Caco-2 (cell line): ENCODE data around the gene COL11A2. TPM values are rescaled to one million over a fixed set of nuclear protein-coding genes. Genes with fewer than 3 reads are reported as not detected.

Experiments used
- BruUV-seq: library from RNA; stranded (reverse); fragments of 400-500 nt; replicated peaks from 2 replicates; lab custom pipeline; 2021; lab: Mats Ljungman, UMichigan
- CTCF ChIA-PET: fragments of 300-600 bp; sonication (Branson Sonifier 250); formaldehyde crosslinking; loops from one replicate; lab custom pipeline; 2022; ENCODE audit warnings: antibody characterized with exemption; lab: Charles Lee
- POLR2A ChIA-PET: fragments of 300-600 bp; sonication (Branson Sonifier 250); formaldehyde crosslinking; loops from one replicate; lab custom pipeline; 2022; ENCODE audit warnings: antibody characterized with exemption; lab: Charles Lee
- DNase-seq, 2 experiments: peaks; one replicate each; pipeline versions ENCODE4 v3.0.0 to v3.0.0-alpha.2; 2020 to 2022
- H3K27me3 ChIP-seq: replicated peaks from 2 replicates; pipeline ENCODE4 v1.6.0; 2011; ENCODE audit warnings: low read length; ENCODE audit not compliant: control insufficient read depth, insufficient read depth
- H3K36me3 ChIP-seq: 2 replicates; pipeline ENCODE4 v1.5.1; 2011; ENCODE audit warnings: low read length; ENCODE audit not compliant: control insufficient read depth, insufficient read depth
- H3K4me1 ChIP-seq: fragments of 250-450 bp; sonication (Bioruptor Pico); 2 replicates; pipeline ENCODE4 v1.5.1; 2020; ENCODE audit warnings: mild to moderate bottlenecking
- H3K4me3 ChIP-seq: 2 replicates; pipeline ENCODE4 v1.5.1; 2011; ENCODE audit warnings: low read depth, mild to moderate bottlenecking, control low read depth, low read length
- H3K9me3 ChIP-seq: fragments of 250-450 bp; sonication (Bioruptor Pico); 2 replicates; pipeline ENCODE4 v1.5.1; 2020; ENCODE audit warnings: mild to moderate bottlenecking, moderate library complexity
- H3K27ac Mint-ChIP-seq: one replicate; pipeline ENCODE4 v1.8.0; 2022; ENCODE audit warnings: mixed read lengths; ENCODE audit not compliant: unreplicated experiment
- H3K27me3 Mint-ChIP-seq: one replicate; pipeline ENCODE4 v1.8.0; 2022; ENCODE audit warnings: mixed read lengths; ENCODE audit not compliant: insufficient read depth, unreplicated experiment
- H3K36me3 Mint-ChIP-seq: one replicate; pipeline ENCODE4 v1.8.0; 2022; ENCODE audit warnings: mild to moderate bottlenecking, mixed read lengths; ENCODE audit not compliant: insufficient read depth, unreplicated experiment
- H3K4me1 Mint-ChIP-seq: one replicate; pipeline ENCODE4 v1.8.0; 2022; ENCODE audit warnings: low read depth, mixed read lengths; ENCODE audit not compliant: unreplicated experiment
- H3K4me3 Mint-ChIP-seq: one replicate; pipeline ENCODE4 v1.8.0; 2022; ENCODE audit warnings: mild to moderate bottlenecking, moderate library complexity, mixed read lengths; ENCODE audit not compliant: unreplicated experiment
- H3K9me3 Mint-ChIP-seq: one replicate; pipeline ENCODE4 v1.8.0; 2022; ENCODE audit warnings: mixed read lengths; ENCODE audit not compliant: unreplicated experiment
- CTCF ChIP-seq, 2 experiments: fragments of 200-600 bp in 1 of 2; IDR thresholded peaks; 1 replicate in 1 of 2; 2 replicates in 1 of 2; pipeline versions ENCODE4 v1.5.1 to v1.8.0; 2011 to 2022; ENCODE audit warnings: antibody characterized with exemption in 1 of 2, control low read depth in 1 of 2, inconsistent platforms in 1 of 2, low read depth in 1 of 2, low read length in 1 of 2, mild to moderate bottlenecking in 1 of 2, moderate library complexity in 1 of 2; ENCODE audit not compliant: insufficient read depth in 1 of 2, severe bottlenecking in 1 of 2, unreplicated experiment in 1 of 2
- intact Hi-C: fragments of 100-400 bp; cut with micrococcal nuclease; formaldehyde crosslinking; loops from one replicate; pipeline ENCODE4 v1.10.0; 2022; ENCODE audit not compliant: unreplicated experiment
- total RNA-seq: library from RNA; stranded (reverse); gene quantifications from 2 replicates; pipeline ENCODE4 v1.2.3, GENCODE V29; 2022

COL11A2 gene
- total RNA-seq, 1 experiment from 2014 or later = 1.3 TPM

- ChIA-PET CTCF (interaction anchor here (1.5 kb wide), 1 partner anchor 75 kb away, joined by 6 read pairs; no protein-coding TSS in a partner anchor), POLR2A (interaction anchor here (0.5 kb wide), 1 partner anchor 128 kb away, joined by 13 read pairs; no protein-coding TSS in a partner anchor)
- H3K4me3 Mint-ChIP-seq = no peak overlapping the region
- TF ChIP-seq CTCF (IDR thresholded peaks at IDR 0.05; ENCODE audit: insufficient read depth in 1 of 2, low read depth in 1 of 2, low read length in 1 of 2, severe bottlenecking in 1 of 2, unreplicated experiment in 1 of 2) = no peak
- Histone ChIP-seq H3K27me3 (no peaks in the 10 kb centered on the region), H3K9me3 (no peaks in the 10 kb centered on the region), H3K4me3 (no peak overlapping the region), H3K36me3 (no peaks in the 10 kb centered on the region), H3K4me1 (no peaks in the 10 kb centered on the region)
- H3K9me3 Mint-ChIP-seq = no peaks in the 10 kb centered on the region
- H3K27me3 Mint-ChIP-seq = peaks cover 19% of the 10 kb centered on the region
- DNase-seq = no peak
- no peaks in the 10 kb centered on the region for H3K36me3 Mint-ChIP-seq
- intact Hi-C loops = no loop called here
- H3K27ac Mint-ChIP-seq = no peak overlapping the region
- no TSS peak for BruUV-seq
- H3K4me1 Mint-ChIP-seq = no peaks in the 10 kb centered on the region
Observed at GRCh38 chr6:33173535-33174180, 18.6 kb downstream of the COL11A2 start.

GRCh38 chr6:33172688-33173534 is 19.4 kb downstream of the COL11A2 start:
- peaks cover 19% of the 10 kb centered on the region for H3K27me3 Mint-ChIP-seq
- H3K27ac Mint-ChIP-seq = peak overlapping the region; percentile 30
- ChIA-PET POLR2A (interaction anchor here (0.5 kb wide), 1 partner anchor 129 kb away, joined by 13 read pairs; no protein-coding TSS in a partner anchor), CTCF (interaction anchor here (0.5 to 1.5 kb wide), 11 partner anchors 8 to 239 kb away, joined by 3 to 6 read pairs (median 3); no protein-coding TSS in a partner anchor)
- Histone ChIP-seq H3K36me3 (no peaks in the 10 kb centered on the region), H3K4me1 (no peaks in the 10 kb centered on the region), H3K4me3 (no peak overlapping the region), H3K9me3 (no peaks in the 10 kb centered on the region), H3K27me3 (no peaks in the 10 kb centered on the region)
- no TSS peak for BruUV-seq
- intact Hi-C loops = loop anchor here (1.0 kb wide), 1 partner anchor 158 kb away; no protein-coding TSS in a partner anchor
- no peaks in the 10 kb centered on the region for H3K9me3 Mint-ChIP-seq
- H3K36me3 Mint-ChIP-seq = no peaks in the 10 kb centered on the region
- DNase-seq = peak; percentile 27 to 46
- TF ChIP-seq CTCF (IDR thresholded peaks at IDR 0.05; ENCODE audit: insufficient read depth in 1 of 2, low read depth in 1 of 2, low read length in 1 of 2, severe bottlenecking in 1 of 2, unreplicated experiment in 1 of 2) = peak; percentile 63 to 76
- H3K4me3 Mint-ChIP-seq = no peak overlapping the region
- no peaks in the 10 kb centered on the region for H3K4me1 Mint-ChIP-seq
